ENCODE measurements around the gene TNFRSF14.
"Not testable (repeated sequence)": the region's sequence is repeated elsewhere in the genome, so short reads cannot be mapped to it uniquely, and the experiment has no call there.

The TNFRSF14 gene

DNA sequence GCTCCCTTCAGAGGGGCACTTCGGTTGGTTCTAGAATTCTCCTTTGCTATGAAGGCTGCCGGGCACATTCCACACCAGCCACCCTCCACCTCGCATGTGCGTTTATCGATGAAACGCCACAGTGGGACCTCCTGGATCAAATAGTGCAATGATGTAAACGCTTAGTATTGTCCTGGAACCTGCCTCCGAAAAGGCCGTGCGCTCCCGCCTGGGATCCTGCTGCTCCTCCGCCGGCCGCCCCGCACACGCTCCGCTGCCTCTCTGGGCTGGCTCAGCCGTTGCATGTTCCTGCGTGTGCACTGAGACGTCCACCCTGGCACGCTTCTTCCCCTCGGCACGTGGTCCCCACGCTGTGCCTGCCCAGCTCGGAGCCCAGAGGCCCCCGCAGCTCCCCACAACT lies 4.0 kb upstream of the TNFRSF14 start:
- no peak for FAIRE-seq
- DNase-seq (ENCODE audit: insufficient read length), result no peak
- TF ChIP-seq POLR2A (IDR thresholded peaks at IDR 0.05; ENCODE audit: low read depth, low read length) (no peak), POLR2AphosphoS5 (IDR thresholded peaks at IDR 0.05; ENCODE audit: low read depth, low read length) (no peak), TAF1 (IDR thresholded peaks at IDR 0.05; ENCODE audit: borderline replicate concordance, low read depth, low read length) (no peak)

DNA sequence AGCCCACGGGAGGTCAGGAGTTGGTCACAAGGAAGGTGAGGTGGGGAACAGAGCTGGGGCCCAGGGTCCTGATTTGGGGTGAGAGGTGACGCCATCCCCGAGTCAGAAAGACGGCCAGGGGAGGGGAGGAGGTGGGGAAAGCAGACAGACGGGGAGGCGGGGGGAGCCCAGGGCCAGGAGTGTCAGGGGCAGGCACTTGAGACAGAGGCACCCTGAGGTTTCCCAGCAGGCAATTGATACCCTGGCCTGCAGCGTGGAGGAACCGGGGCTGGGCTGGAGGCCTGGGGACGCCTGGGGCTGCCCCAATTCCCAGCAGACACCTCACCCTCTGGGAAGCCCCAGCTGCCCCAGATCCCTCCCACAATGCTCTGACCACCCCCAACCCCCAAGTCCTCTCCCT lies 3.1 kb upstream of the TNFRSF14 start:
- FAIRE-seq, result peak; percentile 94
- DNase-seq (ENCODE audit: insufficient read length), result not testable (repeated sequence)

DNA sequence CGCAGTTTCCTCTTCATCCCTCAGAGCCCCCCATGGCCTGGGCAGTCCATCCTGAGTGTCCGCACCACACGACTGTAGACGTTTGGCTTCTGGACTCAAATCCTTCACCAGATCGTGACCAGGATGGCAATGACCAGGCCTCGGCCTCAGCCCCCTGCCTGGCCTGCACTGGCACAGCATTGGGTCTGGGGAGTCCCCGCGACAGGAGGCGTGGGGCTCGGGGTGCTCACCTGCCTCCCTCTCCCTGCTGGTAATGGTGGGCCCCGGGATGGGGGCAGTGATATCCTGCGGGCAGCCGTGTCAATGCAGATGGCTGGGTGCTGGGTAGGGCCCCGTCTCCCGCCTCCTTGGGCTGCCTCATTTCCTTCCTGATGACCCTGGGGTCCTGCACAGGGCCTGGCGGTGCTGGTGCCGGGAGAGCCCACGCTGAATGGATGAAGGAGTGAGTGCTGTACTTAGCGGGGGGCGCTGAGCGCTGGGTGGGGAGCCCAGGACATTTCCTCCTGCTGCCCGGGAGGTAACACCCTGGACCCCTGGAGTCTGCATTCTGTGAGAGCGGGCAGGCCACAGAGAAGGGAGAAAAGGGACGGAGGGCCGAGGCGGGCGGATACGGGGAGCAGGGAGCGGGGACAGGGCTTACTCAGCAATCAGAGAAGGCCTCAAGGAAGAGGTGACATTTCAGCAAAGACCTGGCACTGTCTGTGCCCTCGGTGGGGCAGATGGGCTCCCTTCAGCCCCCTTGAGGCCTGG lies 2.1 kb upstream of the TNFRSF14 start:
- FAIRE-seq (no peak), DNase-seq (ENCODE audit: insufficient read length) (no peak)
- no peak for TF ChIP-seq POLR2AphosphoS5 (IDR thresholded peaks at IDR 0.05; ENCODE audit: low read depth, low read length)
- no peak for TF ChIP-seq TAF1 (IDR thresholded peaks at IDR 0.05; ENCODE audit: borderline replicate concordance, low read depth, low read length)
- TF ChIP-seq POLR2A (IDR thresholded peaks at IDR 0.05; ENCODE audit: low read depth, low read length), result no peak

DNA sequence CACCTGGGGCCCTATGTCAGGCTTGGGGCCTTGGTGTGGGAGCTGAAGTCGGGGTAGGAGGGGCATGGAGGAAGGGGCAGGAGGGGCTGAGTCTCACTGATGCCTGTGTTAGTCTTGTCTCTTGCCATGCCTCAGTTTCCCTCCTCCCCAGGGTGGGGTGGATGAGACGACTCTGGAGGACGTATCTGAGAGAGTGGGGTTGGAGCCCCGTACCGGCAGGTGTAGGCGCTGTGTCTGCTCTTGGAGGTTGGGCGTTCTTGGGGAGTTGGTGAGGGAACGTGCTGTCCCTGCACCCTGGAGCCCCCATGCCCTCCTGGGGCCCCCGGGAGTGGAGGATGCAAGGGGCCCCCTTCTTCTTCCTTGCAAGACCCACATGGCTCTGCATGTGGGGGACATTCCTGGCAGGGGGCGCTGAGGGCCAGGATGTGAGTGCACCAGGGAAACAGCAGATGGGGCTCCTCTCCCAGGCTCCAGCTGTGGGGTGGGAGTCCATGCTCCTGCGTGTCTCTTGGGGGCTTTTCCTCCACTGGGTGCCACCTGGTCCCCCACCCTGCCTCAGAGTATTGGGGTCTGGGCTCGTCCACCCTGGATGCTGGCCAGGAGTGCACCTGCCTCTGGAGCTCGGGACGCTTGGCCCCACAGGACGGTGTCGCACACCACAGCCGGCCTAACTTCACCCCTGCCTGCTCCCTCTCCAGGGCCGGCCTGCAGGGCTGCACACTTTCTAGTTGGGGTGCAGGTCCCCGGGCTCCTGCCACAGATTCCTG lies 1.4 kb upstream of the TNFRSF14 start:
- FAIRE-seq (peak; percentile 44), DNase-seq (ENCODE audit: insufficient read length) (peak; percentile 68)
- no peak for TF ChIP-seq POLR2A (IDR thresholded peaks at IDR 0.05; ENCODE audit: low read depth, low read length)
- no peak for TF ChIP-seq POLR2AphosphoS5 (IDR thresholded peaks at IDR 0.05; ENCODE audit: low read depth, low read length)
- no peak for TF ChIP-seq TAF1 (IDR thresholded peaks at IDR 0.05; ENCODE audit: borderline replicate concordance, low read depth, low read length)

DNA sequence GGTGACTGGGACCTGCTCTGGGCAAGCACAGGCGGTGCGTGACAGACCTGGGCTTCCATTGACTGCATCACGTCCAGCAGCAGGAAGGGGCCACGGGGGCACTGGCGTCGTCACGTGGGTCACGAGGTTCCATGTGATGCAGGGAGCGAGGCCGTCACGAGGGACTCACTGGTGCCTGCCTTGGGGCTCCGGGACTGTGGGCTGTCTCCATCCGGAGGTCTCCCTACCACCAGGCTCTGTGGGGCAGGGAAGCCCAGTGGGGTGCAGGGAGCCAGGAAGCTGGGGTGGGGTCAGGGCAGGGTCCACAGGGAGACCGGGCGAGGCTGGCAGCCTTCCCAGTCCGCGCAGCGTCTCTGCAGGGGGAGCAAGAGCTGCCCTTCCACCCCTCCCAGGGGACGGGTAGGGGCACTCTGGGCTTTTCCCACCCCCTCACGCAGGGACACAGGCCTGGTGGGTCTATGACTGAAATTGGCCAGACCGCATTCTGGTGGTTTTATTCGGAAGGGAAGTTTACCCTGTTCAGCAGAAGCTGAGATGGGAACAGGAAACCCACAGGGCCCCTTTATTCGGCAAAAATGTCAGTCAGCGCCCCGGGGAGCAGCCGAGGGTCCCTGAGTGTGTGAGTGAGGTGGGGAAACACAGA lies 416 bp upstream of the TNFRSF14 start:
- FAIRE-seq, result peak; percentile 96
- DNase-seq (ENCODE audit: insufficient read length), result peak; percentile 77
- peak; percentile 43 for TF ChIP-seq POLR2AphosphoS5 (IDR thresholded peaks at IDR 0.05; ENCODE audit: low read depth, low read length)
- TF ChIP-seq TAF1 (IDR thresholded peaks at IDR 0.05; ENCODE audit: borderline replicate concordance, low read depth, low read length), result no peak
- TF ChIP-seq POLR2A (IDR thresholded peaks at IDR 0.05; ENCODE audit: low read depth, low read length), result no peak

DNA sequence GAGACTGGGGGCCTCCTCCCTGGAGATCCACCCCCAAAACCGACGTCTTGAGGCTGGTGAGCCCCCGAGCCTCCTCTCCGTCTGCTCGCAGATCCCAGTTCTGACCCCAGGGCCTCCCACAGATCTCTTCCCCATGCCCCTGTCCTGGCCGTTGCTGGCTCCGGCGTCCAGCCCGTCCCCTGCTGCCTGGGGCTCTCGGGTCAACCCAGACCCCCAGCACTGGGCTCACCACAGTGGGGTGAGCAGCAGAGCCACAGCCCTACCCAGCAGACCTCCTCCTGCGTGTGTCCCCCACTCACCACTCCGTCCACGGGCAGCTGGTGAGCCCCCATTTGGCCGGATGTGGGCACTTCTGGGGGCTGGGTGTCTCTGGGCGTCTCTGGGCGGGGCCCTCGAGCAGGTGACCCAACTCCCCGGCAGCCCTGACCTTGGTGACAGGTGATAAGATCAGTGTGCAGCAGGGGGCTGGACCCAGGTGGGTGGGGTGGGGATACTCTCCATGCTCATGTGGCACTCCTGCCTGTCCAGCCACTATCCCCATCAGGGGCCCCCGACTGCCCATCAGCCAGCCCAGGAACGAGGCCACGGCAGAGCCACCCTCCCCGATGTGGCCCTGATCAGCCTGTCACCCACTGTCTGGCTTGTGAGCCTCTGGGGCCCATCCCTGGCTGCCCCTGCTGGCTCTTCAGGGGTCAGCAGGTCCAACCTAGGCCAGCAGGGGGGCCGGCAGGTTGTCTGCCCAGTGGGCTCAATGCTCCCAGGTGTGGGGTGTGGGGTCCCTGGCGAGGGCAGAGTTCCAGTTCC lies 709 bp downstream of the TNFRSF14 start:
- no peak; the same call in 1 of the 2 replicates for TF ChIP-seq TAF1 (IDR thresholded peaks at IDR 0.05; ENCODE audit: borderline replicate concordance, low read depth, low read length)
- TF ChIP-seq POLR2AphosphoS5 (IDR thresholded peaks at IDR 0.05; ENCODE audit: low read depth, low read length), result no peak
- no peak for TF ChIP-seq POLR2A (IDR thresholded peaks at IDR 0.05; ENCODE audit: low read depth, low read length)
- DNase-seq (ENCODE audit: insufficient read length) (peak; percentile 72), FAIRE-seq (peak; percentile 64)

DNA sequence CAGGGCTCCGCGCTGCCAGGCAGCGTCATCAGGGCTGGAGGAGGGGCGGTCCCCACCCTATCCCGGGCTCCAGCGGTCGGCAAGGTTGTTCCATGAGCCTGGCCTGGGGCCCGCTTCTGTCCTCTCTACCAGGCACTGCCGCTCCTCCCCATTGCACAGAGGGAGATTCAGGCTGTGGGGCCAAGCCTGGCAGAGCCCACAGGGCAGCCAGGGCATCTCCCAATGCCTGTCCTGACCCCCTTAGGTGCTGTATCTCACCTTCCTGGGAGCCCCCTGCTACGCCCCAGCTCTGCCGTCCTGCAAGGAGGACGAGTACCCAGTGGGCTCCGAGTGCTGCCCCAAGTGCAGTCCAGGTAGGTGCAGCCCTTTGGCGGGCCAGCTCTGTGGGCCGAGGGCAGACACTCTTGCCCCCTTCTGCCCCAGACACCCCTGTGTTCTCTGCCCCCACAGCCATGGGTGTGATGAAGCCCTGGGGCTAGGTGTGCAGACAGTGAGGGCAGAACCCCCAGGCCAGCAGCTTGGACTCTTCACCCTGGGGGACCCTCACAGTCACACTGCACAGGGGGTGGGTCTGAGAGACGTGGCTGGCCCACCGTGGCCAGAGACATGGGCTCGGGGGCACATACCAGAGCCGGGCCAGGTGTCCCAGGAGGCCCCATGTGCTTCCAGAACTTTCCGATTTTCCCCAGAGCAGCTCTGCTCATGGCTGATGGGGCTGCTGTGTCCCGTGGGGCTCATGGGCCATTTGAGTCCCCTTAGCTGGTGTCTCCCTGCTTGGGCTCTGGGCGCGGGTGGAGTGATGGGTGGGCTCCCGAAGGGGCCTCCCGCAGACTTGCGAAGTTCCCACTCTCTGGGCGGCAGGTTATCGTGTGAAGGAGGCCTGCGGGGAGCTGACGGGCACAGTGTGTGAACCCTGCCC lies 1.6 kb downstream of the TNFRSF14 start:
- no peak for TF ChIP-seq POLR2A (IDR thresholded peaks at IDR 0.05; ENCODE audit: low read depth, low read length)
- TF ChIP-seq POLR2AphosphoS5 (IDR thresholded peaks at IDR 0.05; ENCODE audit: low read depth, low read length), result no peak
- TF ChIP-seq TAF1 (IDR thresholded peaks at IDR 0.05; ENCODE audit: borderline replicate concordance, low read depth, low read length), result no peak
- FAIRE-seq, result no peak
- no peak for DNase-seq (ENCODE audit: insufficient read length)

DNA sequence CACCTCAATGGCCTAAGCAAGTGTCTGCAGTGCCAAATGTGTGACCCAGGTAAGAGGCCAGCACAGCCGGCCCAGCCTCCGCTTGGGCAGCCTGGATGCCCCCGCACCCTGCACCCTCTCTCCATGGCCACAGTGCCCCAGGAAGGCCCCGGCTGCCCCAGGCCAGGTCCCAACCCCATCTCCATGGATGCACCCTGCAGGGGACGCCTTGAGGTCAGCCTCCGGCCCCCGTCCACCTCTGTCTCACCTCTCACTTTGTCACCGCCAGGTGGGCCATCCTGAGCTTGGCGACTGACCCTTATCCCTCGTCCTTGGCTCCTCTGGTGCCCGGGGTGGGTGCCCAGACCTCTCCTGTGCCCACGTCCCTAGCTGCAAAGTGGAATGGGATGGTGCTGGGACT lies 2.2 kb downstream of the TNFRSF14 start:
- no peak for DNase-seq (ENCODE audit: insufficient read length)
- no peak for FAIRE-seq
- TF ChIP-seq POLR2AphosphoS5 (IDR thresholded peaks at IDR 0.05; ENCODE audit: low read depth, low read length), result no peak
- no peak for TF ChIP-seq TAF1 (IDR thresholded peaks at IDR 0.05; ENCODE audit: borderline replicate concordance, low read depth, low read length)
- TF ChIP-seq POLR2A (IDR thresholded peaks at IDR 0.05; ENCODE audit: low read depth, low read length), result no peak

DNA sequence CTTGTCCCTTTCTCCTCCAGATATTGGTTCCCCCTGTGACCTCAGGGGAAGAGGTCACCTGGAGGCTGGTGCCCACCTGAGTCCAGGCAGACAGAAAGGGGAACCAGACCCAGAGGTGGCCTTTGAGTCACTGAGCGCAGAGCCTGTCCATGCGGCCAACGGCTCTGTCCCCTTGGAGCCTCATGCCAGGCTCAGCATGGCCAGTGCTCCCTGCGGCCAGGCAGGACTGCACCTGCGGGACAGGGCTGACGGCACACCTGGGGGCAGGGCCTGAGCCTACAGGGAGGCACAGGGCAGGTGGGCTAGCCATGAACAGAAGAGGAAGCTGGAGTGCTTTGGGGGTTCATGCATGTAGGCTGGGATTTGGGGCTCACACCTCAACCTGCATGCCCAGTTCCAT lies 2.7 kb downstream of the TNFRSF14 start:
- no peak for FAIRE-seq
- no peak for DNase-seq (ENCODE audit: insufficient read length)
- TF ChIP-seq POLR2AphosphoS5 (IDR thresholded peaks at IDR 0.05; ENCODE audit: low read depth, low read length) (no peak), POLR2A (IDR thresholded peaks at IDR 0.05; ENCODE audit: low read depth, low read length) (no peak), TAF1 (IDR thresholded peaks at IDR 0.05; ENCODE audit: borderline replicate concordance, low read depth, low read length) (no peak)

DNA sequence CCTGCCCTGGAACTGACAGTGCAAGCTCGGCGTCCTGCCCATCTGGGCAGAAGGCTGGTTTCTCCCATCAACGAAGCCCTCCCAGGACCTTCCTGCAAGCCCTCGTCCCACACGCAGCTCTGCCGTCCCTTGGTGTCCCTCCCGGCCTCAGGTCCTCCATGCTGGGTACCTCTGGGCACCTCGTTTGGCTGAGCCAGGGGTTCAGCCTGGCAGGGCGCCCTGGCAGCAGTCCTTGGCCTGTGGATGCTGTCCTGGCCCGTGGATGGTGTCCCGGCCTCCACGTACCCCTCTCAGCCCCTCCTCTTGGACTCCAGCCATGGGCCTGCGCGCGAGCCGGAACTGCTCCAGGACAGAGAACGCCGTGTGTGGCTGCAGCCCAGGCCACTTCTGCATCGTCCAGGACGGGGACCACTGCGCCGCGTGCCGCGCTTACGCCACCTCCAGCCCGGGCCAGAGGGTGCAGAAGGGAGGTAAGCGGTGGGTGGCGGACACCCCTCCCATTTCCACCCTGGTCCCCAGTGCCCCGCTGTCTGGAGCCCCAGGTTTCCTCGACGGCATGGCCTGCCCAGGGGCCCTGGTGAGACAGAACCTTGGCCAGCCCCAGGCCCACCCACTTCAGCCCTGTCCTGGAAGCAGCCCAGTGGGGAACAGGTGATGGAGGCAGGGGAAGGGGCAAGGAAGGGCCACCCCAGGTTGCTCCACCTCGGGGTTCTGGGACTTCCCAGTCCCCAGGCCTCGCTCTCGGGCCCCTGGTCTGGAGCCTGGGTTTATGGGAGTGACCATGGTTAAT lies 3.5 kb downstream of the TNFRSF14 start:
- FAIRE-seq (no peak), DNase-seq (ENCODE audit: insufficient read length) (no peak)
- TF ChIP-seq POLR2AphosphoS5 (IDR thresholded peaks at IDR 0.05; ENCODE audit: low read depth, low read length) (no peak), TAF1 (IDR thresholded peaks at IDR 0.05; ENCODE audit: borderline replicate concordance, low read depth, low read length) (no peak), POLR2A (IDR thresholded peaks at IDR 0.05; ENCODE audit: low read depth, low read length) (no peak)
